Measurements from ENCODE around the gene CBX1. TPM values are rescaled to one million over a fixed set of nuclear protein-coding genes. Genes with fewer than 3 reads are reported as not detected.

Gene CBX1
- total and polyA plus RNA-seq, 4 donors: 3.4 to 11.6 (median 9.6) TPM

DNA sequence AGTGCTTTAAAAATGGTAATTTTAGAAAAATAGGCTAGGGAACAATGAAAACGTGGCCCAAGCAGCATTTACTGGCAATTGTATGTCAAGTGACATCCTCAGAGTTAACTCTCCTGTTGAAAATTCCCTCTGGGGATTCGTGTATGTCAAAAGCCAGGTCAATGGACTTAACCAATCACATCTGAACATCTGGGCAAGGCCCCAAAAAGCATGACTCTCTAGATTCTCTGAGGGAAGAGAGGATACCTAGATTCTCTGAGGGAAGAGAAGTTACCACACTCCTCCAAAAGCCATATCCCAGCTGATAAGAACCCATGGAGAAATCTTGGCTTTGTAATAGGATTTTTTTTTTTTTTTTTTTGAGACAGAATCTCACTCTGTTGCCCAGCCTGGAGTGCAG is 29.6 kb downstream of the CBX1 start:
- Histone ChIP-seq H3K9me3 (ENCODE audit: control insufficient read depth in 4 of 4, low read length in 3 of 4) (no peaks in the 10 kb centered on the region), H3K36me3 (ENCODE audit: control insufficient read depth in 4 of 4, insufficient read depth in 3 of 4, low read depth in 1 of 4, low read length in 3 of 4) (peaks cover 1 to 4% (median 2%) of the 10 kb centered on the region in 4 donors), H3K4me1 (ENCODE audit: control insufficient read depth in 4 of 4, insufficient read depth in 4 of 4, low read length in 3 of 4) (peaks cover 7 to 33% (median 26%) of the 10 kb centered on the region in 4 donors), H3K27me3 (ENCODE audit: control insufficient read depth in 4 of 4, insufficient read depth in 4 of 4, low read length in 3 of 4) (no peaks in the 10 kb centered on the region), H3K9ac (ENCODE audit: low read depth in 1 of 2, low read length in 2 of 2) (no peak overlapping the region), H3K4me3 (ENCODE audit: low read depth in 1 of 3, low read length in 3 of 3) (no peak overlapping the region), H3K27ac (ENCODE audit: low read depth in 1 of 2, low read length in 2 of 2) (no peak overlapping the region)
- no peak for TF ChIP-seq GABPA (IDR thresholded peaks at IDR 0.05 in 1 of 2, conservative IDR thresholded peaks at IDR 0.05 in 1 of 2)
- TF ChIP-seq NR2F2 (IDR thresholded peaks at IDR 0.05): no peak
- TF ChIP-seq, protein P1, sequence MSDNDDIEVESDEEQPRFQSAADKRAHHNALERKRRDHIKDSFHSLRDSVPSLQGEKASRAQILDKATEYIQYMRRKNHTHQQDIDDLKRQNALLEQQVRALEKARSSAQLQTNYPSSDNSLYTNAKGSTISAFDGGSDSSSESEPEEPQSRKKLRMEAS (IDR thresholded peaks at IDR 0.05): no peak
- TF ChIP-seq, protein P2, sequence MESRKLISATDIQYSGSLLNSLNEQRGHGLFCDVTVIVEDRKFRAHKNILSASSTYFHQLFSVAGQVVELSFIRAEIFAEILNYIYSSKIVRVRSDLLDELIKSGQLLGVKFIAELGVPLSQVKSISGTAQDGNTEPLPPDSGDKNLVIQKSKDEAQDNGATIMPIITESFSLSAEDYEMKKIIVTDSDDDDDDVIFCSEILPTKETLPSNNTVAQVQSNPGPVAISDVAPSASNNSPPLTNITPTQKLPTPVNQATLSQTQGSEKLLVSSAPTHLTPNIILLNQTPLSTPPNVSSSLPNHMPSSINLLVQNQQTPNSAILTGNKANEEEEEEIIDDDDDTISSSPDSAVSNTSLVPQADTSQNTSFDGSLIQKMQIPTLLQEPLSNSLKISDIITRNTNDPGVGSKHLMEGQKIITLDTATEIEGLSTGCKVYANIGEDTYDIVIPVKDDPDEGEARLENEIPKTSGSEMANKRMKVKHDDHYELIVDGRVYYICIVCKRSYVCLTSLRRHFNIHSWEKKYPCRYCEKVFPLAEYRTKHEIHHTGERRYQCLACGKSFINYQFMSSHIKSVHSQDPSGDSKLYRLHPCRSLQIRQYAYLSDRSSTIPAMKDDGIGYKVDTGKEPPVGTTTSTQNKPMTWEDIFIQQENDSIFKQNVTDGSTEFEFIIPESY (IDR thresholded peaks at IDR 0.05): no peak
- TF ChIP-seq RXRA (IDR thresholded peaks at IDR 0.05): peak; percentile 46 to 67
- TF ChIP-seq JUND (IDR thresholded peaks at IDR 0.05): no peak
- TF ChIP-seq HNF4G (IDR thresholded peaks at IDR 0.05): no peak
- TF ChIP-seq YY1 (IDR thresholded peaks at IDR 0.05): no peak
- TF ChIP-seq HNF4A (conservative IDR thresholded peaks at IDR 0.05): peak in 1 of 2 donors; percentile 30
- 30% methylated on average over 2 of the region's 2 CpGs for WGBS
- no peak for DNase-seq (ENCODE audit: low spot score)

DNA sequence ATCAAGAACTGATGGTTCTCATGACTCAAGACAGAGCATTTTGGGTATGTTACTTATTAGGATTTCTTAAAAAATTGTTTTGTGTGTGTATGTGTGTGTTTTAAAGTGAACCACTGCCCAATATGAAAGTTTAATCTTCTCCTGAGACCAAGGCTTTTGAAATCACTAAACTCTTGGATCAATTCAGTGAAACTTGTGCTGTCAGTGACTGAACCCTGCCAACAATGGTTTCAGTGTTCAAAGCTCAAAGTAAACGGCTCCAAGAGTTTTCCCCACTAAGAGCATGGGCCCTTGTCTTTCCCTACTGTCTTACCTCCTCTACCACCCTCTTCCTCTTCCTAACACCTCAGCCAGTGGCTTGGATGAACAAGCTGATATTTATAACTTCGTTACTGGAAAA is 31.1 kb downstream of the CBX1 start:
- WGBS: 38% methylated on average over 2 of the region's 2 CpGs
- H3K27me3 ChIP-seq (ENCODE audit: control insufficient read depth in 4 of 4, insufficient read depth in 4 of 4, low read length in 3 of 4): no peaks in the 10 kb centered on the region
- H3K9me3 ChIP-seq (ENCODE audit: control insufficient read depth in 4 of 4, low read length in 3 of 4): no peaks in the 10 kb centered on the region
- H3K4me1 ChIP-seq (ENCODE audit: control insufficient read depth in 4 of 4, insufficient read depth in 4 of 4, low read length in 3 of 4): peaks cover 7 to 45% (median 37%) of the 10 kb centered on the region in 4 donors
- TF ChIP-seq RAD21 (IDR thresholded peaks at IDR 0.05) (no peak), HNF4A (conservative IDR thresholded peaks at IDR 0.05) (peak; percentile 21 to 55)
- H3K4me3 ChIP-seq (ENCODE audit: low read depth in 1 of 3, low read length in 3 of 3): no peak overlapping the region
- H3K36me3 ChIP-seq (ENCODE audit: control insufficient read depth in 4 of 4, insufficient read depth in 3 of 4, low read depth in 1 of 4, low read length in 3 of 4): peaks cover 0 to 2% (median 0%) of the 10 kb centered on the region in 4 donors
- no peak overlapping the region for H3K27ac ChIP-seq (ENCODE audit: low read depth in 1 of 2, low read length in 2 of 2)
- no peak for DNase-seq (ENCODE audit: low spot score)
- H3K9ac ChIP-seq (ENCODE audit: low read depth in 1 of 2, low read length in 2 of 2): no peak overlapping the region

GRCh38 chr17:48068491-48068961 is 32.8 kb downstream of the CBX1 start:
- Histone ChIP-seq H3K36me3 (ENCODE audit: control insufficient read depth in 4 of 4, insufficient read depth in 3 of 4, low read depth in 1 of 4, low read length in 3 of 4) (peaks cover 0 to 5% (median 0%) of the 10 kb centered on the region in 4 donors), H3K9ac (ENCODE audit: low read depth in 1 of 2, low read length in 2 of 2) (no peak overlapping the region), H3K9me3 (ENCODE audit: control insufficient read depth in 4 of 4, low read length in 3 of 4) (no peaks in the 10 kb centered on the region), H3K4me3 (ENCODE audit: low read depth in 1 of 3, low read length in 3 of 3) (no peak overlapping the region), H3K4me1 (ENCODE audit: control insufficient read depth in 4 of 4, insufficient read depth in 4 of 4, low read length in 3 of 4) (peaks cover 9 to 55% (median 47%) of the 10 kb centered on the region in 4 donors), H3K27me3 (ENCODE audit: control insufficient read depth in 4 of 4, insufficient read depth in 4 of 4, low read length in 3 of 4) (no peaks in the 10 kb centered on the region), H3K27ac (ENCODE audit: low read depth in 1 of 2, low read length in 2 of 2) (peak overlapping the region; percentile 3 to 47)
- 54% methylated on average over 3 of the region's 3 CpGs for WGBS
- TF ChIP-seq HNF4A (conservative IDR thresholded peaks at IDR 0.05): peak; percentile 67 to 70
- TF ChIP-seq HNF4G (IDR thresholded peaks at IDR 0.05): no peak
- no peak for TF ChIP-seq ATF3 (IDR thresholded peaks at IDR 0.05)
- no peak for TF ChIP-seq YY1 (IDR thresholded peaks at IDR 0.05)
- TF ChIP-seq SP1 (IDR thresholded peaks at IDR 0.05): peak; percentile 40
- peak in 1 of 2 donors; percentile 31 for TF ChIP-seq RAD21 (IDR thresholded peaks at IDR 0.05)
- peak in 1 of 2 donors; percentile 9 for TF ChIP-seq RXRA (IDR thresholded peaks at IDR 0.05)
- no peak for TF ChIP-seq FOXA1 (IDR thresholded peaks at IDR 0.05)
- TF ChIP-seq CTCF (IDR thresholded peaks at IDR 0.05; ENCODE audit: low read depth, low read length, missing input control): peak; percentile 32
- no peak for TF ChIP-seq EGR1 (IDR thresholded peaks at IDR 0.05; ENCODE audit: low read depth in 2 of 2)
- TF ChIP-seq JUND (IDR thresholded peaks at IDR 0.05): no peak
- no peak for TF ChIP-seq FOXA2 (IDR thresholded peaks at IDR 0.05)
- DNase-seq (ENCODE audit: low spot score): no peak
